Femur (tissue), 1 donor: ENCODE results near the gene ARHGEF37.

ENCODE experiments used
- DNase-seq: peaks from one replicate; pipeline ENCODE4 v3.0.0-alpha.2; 2017

ARHGEF37 gene

DNA sequence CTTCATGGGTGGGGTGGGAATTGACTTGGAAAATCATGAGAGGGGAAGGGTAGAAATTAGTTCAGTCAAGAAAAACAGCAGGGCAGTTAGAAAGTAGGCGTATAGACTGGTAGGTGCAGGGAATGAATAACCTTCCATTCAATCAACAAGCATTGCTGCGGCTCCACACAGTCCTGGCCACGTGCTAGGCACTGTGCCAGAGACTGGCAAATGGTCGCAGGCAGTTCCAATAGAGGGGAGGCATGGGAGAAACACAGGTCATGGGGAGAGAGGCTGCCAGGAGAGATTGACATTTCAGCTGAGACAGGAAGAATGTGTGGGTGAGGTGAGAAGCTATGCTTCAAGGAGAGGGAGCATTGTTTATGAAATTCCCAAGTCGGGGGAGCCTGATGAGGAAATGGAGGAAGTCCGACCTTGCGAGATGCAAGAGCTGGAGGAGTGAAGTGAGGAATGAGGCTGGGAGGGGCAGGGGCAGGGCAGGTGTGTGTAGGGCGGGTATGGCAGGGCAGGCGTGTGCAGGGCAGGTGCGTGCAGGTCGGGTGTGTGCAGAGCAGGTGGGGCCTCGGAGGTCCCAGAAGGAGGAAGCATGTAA lies 94.4 kb downstream of the ARHGEF37 start:
- DNase-seq, result peak; percentile 31

DNA sequence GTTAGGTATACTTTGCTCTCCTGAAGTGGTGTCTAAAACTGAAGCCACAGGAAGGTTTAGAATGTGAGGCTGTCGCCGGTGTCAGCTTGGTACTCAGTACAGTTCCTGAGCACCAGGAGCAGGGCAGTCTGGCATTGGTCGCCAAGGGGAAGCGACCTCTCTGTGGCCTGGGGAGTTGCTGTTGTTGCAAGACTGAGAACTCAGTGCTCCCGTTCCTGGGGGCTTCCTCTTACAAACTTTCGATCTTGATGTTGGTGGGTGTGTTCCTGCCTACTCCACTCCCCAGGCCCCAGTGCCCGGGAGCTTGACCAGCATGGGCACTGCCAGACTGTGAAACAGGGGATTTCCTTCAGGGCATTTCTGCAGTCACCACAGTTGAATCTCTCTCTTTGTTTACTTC lies 96.4 kb downstream of the ARHGEF37 start:
- peak; percentile 33 for DNase-seq

DNA sequence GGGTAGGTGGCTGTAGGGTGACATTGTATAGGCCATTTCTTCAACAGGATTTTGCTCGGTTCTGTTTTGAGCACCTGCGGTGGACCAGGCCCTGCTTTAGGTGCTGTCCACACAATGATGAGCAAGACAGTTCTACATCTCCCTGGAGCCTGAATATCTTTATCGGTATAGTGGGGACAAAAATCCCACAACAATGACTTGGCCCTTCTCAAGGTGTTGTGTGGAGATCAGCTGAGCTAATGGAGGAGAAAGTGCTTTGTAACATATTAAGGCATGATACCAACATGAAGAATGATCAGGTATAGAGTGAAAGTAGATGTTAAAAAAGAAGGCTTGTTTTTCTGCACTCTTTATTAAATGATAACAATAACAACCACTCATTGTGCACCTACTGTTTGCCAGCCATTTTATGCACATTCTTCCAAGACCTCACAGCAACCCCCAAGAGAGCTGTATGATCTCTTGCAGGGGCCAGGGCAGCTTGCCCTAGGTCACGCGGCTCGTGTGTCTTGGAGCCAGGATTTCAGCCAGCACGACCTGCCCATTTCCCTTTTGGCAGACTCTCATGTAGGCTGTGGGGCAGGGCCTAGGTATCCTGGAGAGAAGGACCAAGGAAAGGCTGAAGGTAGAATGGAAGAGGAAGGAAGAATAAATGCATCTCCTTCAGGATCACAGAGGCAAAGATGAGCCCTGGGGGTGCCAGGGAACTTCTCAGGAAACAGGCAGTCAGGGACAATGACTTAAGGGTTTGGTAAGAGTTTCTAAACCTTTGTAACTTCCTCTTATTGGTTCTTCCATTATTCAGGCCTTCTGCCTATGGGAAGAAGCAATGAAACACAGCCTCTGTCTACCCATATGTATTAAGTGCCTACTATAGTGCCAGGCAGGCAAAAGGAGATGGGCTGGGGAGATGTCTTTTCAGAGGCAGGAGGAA lies 98.8 kb downstream of the ARHGEF37 start:
- no peak for DNase-seq

DNA sequence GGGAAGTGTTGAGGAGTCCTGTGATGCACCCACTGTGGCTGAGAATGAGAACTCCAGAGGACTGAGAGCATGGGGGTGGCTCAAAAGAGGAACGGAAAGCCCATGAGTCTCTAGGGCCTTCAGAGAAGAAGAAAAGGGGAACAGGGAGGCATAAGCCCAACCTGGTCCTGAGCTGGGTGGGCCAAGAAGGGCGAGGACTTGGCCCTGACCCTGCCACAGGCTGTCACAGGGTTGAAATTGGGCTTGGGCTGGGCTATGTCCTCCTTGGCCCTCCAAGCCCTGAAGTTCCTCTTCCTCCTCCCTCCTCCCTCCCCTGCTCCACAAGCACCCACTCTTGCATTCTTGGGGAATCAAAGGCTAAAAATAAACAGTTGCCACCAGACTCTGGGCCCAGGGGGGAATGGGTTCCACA lies 99.5 kb downstream of the ARHGEF37 start:
- peak; percentile 54 for DNase-seq

DNA sequence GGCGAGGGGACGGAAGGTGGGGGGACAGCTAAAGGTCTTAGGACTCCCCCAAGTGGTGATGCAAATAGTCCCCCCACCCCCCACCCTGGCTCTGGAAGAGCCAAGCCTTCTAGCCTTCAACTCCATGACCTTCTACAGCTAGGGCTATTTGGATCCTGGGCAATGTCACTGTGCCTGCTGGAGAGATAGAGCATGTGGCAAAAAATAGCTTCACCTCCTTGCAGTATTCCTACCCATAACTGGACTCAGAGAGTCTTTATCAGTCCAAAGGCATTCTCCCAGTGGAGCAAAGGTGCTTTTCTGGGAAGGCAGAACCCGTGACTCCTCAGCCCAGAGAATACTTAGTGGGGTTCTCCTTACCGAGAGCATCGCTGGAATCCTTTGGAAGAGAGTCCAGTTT lies 100.0 kb downstream of the ARHGEF37 start:
- DNase-seq, result no peak

DNA sequence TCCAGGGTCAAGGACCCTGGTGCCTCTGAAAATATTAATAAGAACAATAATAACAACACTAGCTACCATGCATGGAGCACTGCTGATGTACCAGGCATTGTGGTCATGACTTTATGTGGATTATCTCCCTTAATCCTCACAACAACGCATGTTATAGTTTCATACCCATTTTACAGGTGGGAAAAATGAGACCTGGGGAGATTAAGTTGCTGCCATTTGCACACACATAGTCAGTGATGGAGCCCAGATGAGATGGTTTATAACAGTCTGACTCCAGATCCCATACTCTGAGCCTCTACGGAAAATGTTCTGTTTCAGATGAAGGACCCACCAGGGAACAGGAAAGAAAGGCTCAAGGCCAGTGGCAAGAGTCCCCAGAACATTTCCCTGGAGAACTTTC lies 100.6 kb downstream of the ARHGEF37 start:
- no peak for DNase-seq

DNA sequence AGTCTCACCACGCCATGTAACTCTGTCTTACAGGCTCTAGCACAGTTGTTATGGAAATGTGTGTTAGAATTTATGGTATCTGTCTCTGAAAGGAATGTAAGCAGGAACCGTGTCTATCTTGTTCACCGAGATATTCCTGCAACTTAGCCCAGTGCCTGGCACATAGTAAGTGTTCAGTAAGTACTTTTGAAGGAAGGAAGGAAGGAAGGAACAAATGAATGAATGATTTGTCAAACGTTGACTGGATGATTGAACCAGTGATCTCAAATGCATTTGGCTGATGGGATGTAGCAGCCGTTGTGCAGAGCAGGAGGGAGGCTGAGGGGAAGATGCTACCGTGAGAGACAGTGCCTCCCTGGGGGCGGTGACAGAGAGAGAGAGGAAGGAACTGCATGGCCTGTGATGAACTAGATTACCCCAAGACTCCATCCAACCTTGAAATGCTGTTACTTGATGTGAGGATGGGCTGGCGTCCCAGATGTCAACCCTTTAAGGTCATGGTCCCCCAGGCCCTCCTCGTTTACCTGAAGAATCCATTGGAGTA lies 101.3 kb downstream of the ARHGEF37 start:
- DNase-seq, result no peak

DNA sequence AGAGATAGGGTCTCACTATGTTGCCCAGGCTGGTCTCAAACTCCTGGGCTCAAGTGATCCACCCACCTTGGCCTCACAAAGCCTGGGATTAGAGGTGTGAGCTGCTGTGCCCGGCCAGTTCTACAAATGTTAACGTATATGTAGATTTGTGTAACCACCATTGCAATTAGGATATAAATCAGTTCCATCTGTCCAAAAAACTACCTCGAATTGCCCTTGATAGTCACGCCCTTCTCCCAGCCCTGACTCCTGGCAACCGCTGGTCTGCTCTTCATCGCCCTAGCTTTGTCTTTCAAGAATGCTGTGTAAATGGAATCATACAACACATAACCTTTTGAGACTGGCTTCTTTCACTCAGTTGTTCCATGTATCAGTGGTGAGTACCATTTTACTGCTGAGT lies 102.7 kb downstream of the ARHGEF37 start:
- no peak for DNase-seq

DNA sequence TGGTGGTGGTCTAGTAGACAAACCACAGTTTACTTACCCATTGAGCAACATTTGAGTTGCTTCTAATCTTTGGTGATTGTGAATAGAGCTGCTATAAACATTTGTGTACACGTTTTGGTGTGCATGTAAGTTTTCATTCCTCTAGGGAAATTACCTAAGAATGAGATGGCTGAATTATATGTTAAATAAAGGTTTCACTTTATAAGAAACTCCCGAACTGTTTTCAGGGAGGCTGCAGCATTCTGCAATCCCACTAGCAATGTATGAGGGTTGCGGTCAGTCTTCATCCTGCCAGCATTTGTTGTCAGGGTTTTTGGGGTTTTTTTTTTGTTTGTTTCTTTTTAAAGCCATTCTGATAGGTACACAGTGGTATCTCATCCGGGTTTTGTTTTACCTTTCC lies 103.1 kb downstream of the ARHGEF37 start:
- no peak for DNase-seq
